Measurements from ENCODE around the gene HOXC6.

DNA sequence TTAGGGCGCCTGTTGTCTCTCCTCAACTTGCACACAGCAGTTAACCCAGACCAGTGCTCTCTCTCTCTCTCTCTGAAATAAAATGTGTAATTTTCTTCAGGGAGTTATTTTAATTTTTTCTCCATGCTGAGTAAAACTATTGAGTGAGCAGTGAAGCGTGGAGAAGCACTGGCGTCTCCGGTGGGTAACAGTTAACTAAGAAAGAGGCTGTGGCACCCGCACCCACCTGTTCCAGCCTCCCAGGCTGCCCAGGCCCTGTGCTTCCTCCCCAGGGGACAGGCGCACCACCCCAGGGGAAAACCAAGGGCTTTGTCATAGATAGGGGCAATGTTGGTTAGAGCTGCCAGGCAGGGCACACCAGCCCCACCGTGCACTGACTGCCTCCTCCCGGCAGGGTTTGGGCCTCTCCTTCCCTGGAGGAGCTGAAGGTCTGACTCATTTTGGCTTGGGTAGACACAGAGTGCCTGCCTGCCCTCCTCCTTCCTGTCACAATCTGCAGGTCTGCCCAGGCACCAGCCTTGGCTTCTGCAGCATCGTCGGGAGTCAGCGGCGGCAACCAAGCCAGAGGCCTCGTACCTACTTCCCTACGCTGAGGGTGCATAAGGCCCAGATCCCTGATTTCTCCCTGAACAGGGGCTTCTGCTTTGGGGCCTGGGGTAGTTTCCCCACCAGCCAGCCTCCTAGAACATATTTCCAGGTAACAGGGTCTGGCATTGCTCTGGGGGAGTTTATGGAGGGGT lies 8.6 kb downstream of the HOXC6 start:
- TF ChIP-seq, protein P1, sequence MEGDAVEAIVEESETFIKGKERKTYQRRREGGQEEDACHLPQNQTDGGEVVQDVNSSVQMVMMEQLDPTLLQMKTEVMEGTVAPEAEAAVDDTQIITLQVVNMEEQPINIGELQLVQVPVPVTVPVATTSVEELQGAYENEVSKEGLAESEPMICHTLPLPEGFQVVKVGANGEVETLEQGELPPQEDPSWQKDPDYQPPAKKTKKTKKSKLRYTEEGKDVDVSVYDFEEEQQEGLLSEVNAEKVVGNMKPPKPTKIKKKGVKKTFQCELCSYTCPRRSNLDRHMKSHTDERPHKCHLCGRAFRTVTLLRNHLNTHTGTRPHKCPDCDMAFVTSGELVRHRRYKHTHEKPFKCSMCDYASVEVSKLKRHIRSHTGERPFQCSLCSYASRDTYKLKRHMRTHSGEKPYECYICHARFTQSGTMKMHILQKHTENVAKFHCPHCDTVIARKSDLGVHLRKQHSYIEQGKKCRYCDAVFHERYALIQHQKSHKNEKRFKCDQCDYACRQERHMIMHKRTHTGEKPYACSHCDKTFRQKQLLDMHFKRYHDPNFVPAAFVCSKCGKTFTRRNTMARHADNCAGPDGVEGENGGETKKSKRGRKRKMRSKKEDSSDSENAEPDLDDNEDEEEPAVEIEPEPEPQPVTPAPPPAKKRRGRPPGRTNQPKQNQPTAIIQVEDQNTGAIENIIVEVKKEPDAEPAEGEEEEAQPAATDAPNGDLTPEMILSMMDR (IDR thresholded peaks at IDR 0.05): no peak
- TF ChIP-seq POLR2A (IDR thresholded peaks at IDR 0.05): no peak
